Neuronal stem cell (in vitro differentiated cells): Measurements from ENCODE around the gene CUX1.

Experiments used
- DNase-seq: peaks from one replicate; pipeline ENCODE4 v3.0.0-alpha.2; 2013; ENCODE audit warnings: low spot score
- H2AFZ ChIP-seq: one replicate; pipeline ENCODE4 v1.6.1; 2013; ENCODE audit warnings: mild to moderate bottlenecking, low read length, inconsistent platforms
- H2AK5ac ChIP-seq: 2 replicates; pipeline ENCODE4 v1.6.1; 2013; ENCODE audit warnings: low read depth, mild to moderate bottlenecking, inconsistent platforms, low read length, moderate library complexity, mixed read lengths
- H2BK120ac ChIP-seq: 2 replicates; pipeline ENCODE4 v1.6.1; 2013; ENCODE audit warnings: low read depth, mild to moderate bottlenecking, inconsistent platforms, low read length, moderate library complexity, mixed read lengths
- H2BK12ac ChIP-seq: one replicate; pipeline ENCODE4 v1.6.1; 2013; ENCODE audit warnings: low read length, inconsistent platforms
- H2BK15ac ChIP-seq: 2 replicates; pipeline ENCODE4 v1.6.1; 2013; ENCODE audit warnings: mild to moderate bottlenecking, low read length, inconsistent platforms, mixed read lengths
- H2BK5ac ChIP-seq: one replicate; pipeline ENCODE4 v1.6.1; 2013; ENCODE audit warnings: inconsistent platforms, mild to moderate bottlenecking, low read length, moderate library complexity
- H3K14ac ChIP-seq: one replicate; pipeline ENCODE4 v1.6.1; 2013; ENCODE audit warnings: low read length, inconsistent platforms
- H3K18ac ChIP-seq: 2 replicates; pipeline ENCODE4 v1.6.1; 2013; ENCODE audit warnings: low read length, inconsistent platforms
- H3K23ac ChIP-seq: 2 replicates; pipeline ENCODE4 v1.6.1; 2013; ENCODE audit warnings: low read depth, mild to moderate bottlenecking, mixed read lengths, low read length, inconsistent platforms; ENCODE audit not compliant: poor library complexity
- H3K27ac ChIP-seq: replicated peaks from 3 replicates; pipeline ENCODE4 v1.5.1; 2013; ENCODE audit warnings: low read length, inconsistent platforms
- H3K27me3 ChIP-seq, 3 experiments: 2 replicates each; pipeline ENCODE4 v1.6.1; 2013; ENCODE audit warnings: low read length in 3 of 3, mild to moderate bottlenecking in 2 of 3, inconsistent platforms in 1 of 3, low read depth in 1 of 3, mixed read lengths in 1 of 3, moderate library complexity in 1 of 3; ENCODE audit not compliant: control insufficient read depth in 3 of 3, insufficient read depth in 3 of 3
- H3K36me3 ChIP-seq, 2 donors: replicated peaks in 1 of 2; 2 replicates each; pipeline ENCODE4 v1.6.1; 2013; ENCODE audit warnings: low read length in 2 of 2; ENCODE audit not compliant: control insufficient read depth in 2 of 2, insufficient read depth in 2 of 2
- H3K4ac ChIP-seq: 2 replicates; pipeline ENCODE4 v1.6.1; 2013; ENCODE audit warnings: inconsistent platforms, mild to moderate bottlenecking, low read length, moderate library complexity
- H3K4me1 ChIP-seq, 2 donors: 1 replicate in 1 of 2; 2 replicates in 1 of 2; pipeline ENCODE4 v1.6.1; 2013; ENCODE audit warnings: low read length in 2 of 2, low read depth in 1 of 2; ENCODE audit not compliant: control insufficient read depth in 2 of 2, insufficient read depth in 1 of 2
- H3K4me2 ChIP-seq: one replicate; pipeline ENCODE4 v1.6.1; 2013; ENCODE audit warnings: mild to moderate bottlenecking, low read length, inconsistent platforms; ENCODE audit not compliant: insufficient read depth, poor library complexity, severe bottlenecking
- H3K4me3 ChIP-seq, 2 donors: 2 replicates each; pipeline ENCODE4 v1.5.1; 2013; ENCODE audit warnings: low read length in 2 of 2, mild to moderate bottlenecking in 2 of 2, inconsistent platforms in 1 of 2, moderate library complexity in 1 of 2
- H3K79me1 ChIP-seq: one replicate; pipeline ENCODE4 v1.6.1; 2013; ENCODE audit warnings: low read depth, mild to moderate bottlenecking, inconsistent platforms, low read length, moderate library complexity
- H3K9ac ChIP-seq: one replicate; pipeline ENCODE4 v1.6.1; 2013; ENCODE audit warnings: mild to moderate bottlenecking, low read depth, low read length, inconsistent platforms; ENCODE audit not compliant: poor library complexity
- H3K9me3 ChIP-seq, 2 donors: replicated peaks in 1 of 2; 2 replicates each; pipeline versions ENCODE3 to v1.6.1; 2013; ENCODE audit warnings: low read length in 2 of 2, mild to moderate bottlenecking in 2 of 2, inconsistent platforms in 1 of 2, low read depth in 1 of 2, mixed read lengths in 1 of 2, moderate library complexity in 1 of 2; ENCODE audit not compliant: control insufficient read depth in 2 of 2, insufficient read depth in 1 of 2
- H4K8ac ChIP-seq: one replicate; pipeline ENCODE4 v1.6.1; 2013; ENCODE audit warnings: low read depth, mild to moderate bottlenecking, inconsistent platforms, low read length, moderate library complexity
- H4K91ac ChIP-seq: one replicate; pipeline ENCODE4 v1.6.1; 2013; ENCODE audit warnings: low read length, low read depth, mild to moderate bottlenecking, inconsistent platforms; ENCODE audit not compliant: poor library complexity
- WGBS, 2 donors: extraction: QIAGEN DNeasy Blood & Tissue Kit; methylation state at CpG; one replicate each; pipeline ENCODE4 v1.1.7; 2013; ENCODE audit warnings: missing lambda C conversion rate in 2 of 2, mixed read lengths in 1 of 2; ENCODE audit not compliant: insufficient read length in 2 of 2, insufficient replicate concordance in 1 of 2; ENCODE audit errors: extremely low coverage in 2 of 2; 5-methylcytosine and 5-hydroxymethylcytosine counted together

The CUX1 gene

GRCh38 chr7:102291916-102292267 is 474.5 kb downstream of the CUX1 start:
- Histone ChIP-seq H3K27ac (no peak overlapping the region), H3K4ac (no peak overlapping the region), H3K4me3 (no peak overlapping the region), H3K18ac (no peak overlapping the region), H2AFZ (no peak overlapping the region), H3K27me3 (no peaks in the 10 kb centered on the region), H2AK5ac (no peak overlapping the region), H3K9ac (no peak overlapping the region), H3K4me1 (peaks cover 13 to 22% of the 10 kb centered on the region in 2 donors), H3K23ac (no peak overlapping the region), H4K91ac (no peak overlapping the region), H2BK15ac (no peak overlapping the region), H2BK5ac (peak overlapping the region; percentile 29), H3K79me1 (peaks cover 9% of the 10 kb centered on the region), H3K9me3 (no peaks in the 10 kb centered on the region), H3K4me2 (no peak overlapping the region), H2BK12ac (no peak overlapping the region), H3K36me3 (no peaks in the 10 kb centered on the region), H4K8ac (no peak overlapping the region), H2BK120ac (no peak overlapping the region), H3K14ac (no peak overlapping the region)
- WGBS, 2 donors, result no CpG with 5 or more reads among the region's 2 CpGs
- DNase-seq, result no peak

- Histone ChIP-seq H2BK15ac (peak overlapping the region; percentile 54), H2AFZ (no peak overlapping the region), H3K36me3 (no peaks in the 10 kb centered on the region), H3K27ac (no peak overlapping the region), H2BK120ac (no peak overlapping the region), H2BK12ac (no peak overlapping the region), H4K8ac (no peak overlapping the region), H3K4ac (no peak overlapping the region), H4K91ac (no peak overlapping the region), H2AK5ac (no peak overlapping the region), H3K27me3 (no peaks in the 10 kb centered on the region), H3K14ac (no peak overlapping the region), H3K9ac (no peak overlapping the region), H3K79me1 (peaks cover 6% of the 10 kb centered on the region), H3K9me3 (no peaks in the 10 kb centered on the region), H3K23ac (no peak overlapping the region), H3K4me1 (peaks cover 8 to 17% of the 10 kb centered on the region in 2 donors), H2BK5ac (no peak overlapping the region), H3K4me2 (peak overlapping the region; percentile 38), H3K4me3 (no peak overlapping the region), H3K18ac (peak overlapping the region; percentile 25)
- WGBS, 2 donors, result no CpG with 5 or more reads among the region's 36 CpGs
- no peak for DNase-seq
Observed at GRCh38 chr7:102292813-102293798, 475.7 kb downstream of the CUX1 start.

GRCh38 chr7:102294589-102294988 is 477.2 kb downstream of the CUX1 start:
- no peak overlapping the region for H3K27ac ChIP-seq
- no peak overlapping the region for H3K4me3 ChIP-seq
- DNase-seq, result no peak
- no peak overlapping the region for H3K4me2 ChIP-seq
- no peak overlapping the region for H3K14ac ChIP-seq
- no peaks in the 10 kb centered on the region for H3K27me3 ChIP-seq
- no peak overlapping the region for H2AFZ ChIP-seq
- H3K18ac ChIP-seq, result no peak overlapping the region
- no peak overlapping the region for H3K9ac ChIP-seq
- no peaks in the 10 kb centered on the region for H3K9me3 ChIP-seq
- no peak overlapping the region for H2BK12ac ChIP-seq
- H2BK120ac ChIP-seq, result no peak overlapping the region
- H3K36me3 ChIP-seq, result no peaks in the 10 kb centered on the region
- peaks cover 6 to 14% of the 10 kb centered on the region in 2 donors for H3K4me1 ChIP-seq
- no peak overlapping the region for H3K4ac ChIP-seq
- no CpG with 5 or more reads among the region's 3 CpGs for WGBS, 2 donors
- no peak overlapping the region for H2AK5ac ChIP-seq
- H3K23ac ChIP-seq, result peak overlapping the region; percentile 46
- peaks cover 6% of the 10 kb centered on the region for H3K79me1 ChIP-seq
- H2BK15ac ChIP-seq, result no peak overlapping the region
- no peak overlapping the region for H4K8ac ChIP-seq
- no peak overlapping the region for H4K91ac ChIP-seq
- H2BK5ac ChIP-seq, result peak overlapping the region; percentile 28

GRCh38 chr7:102295346-102296178 is 478.1 kb downstream of the CUX1 start:
- no peak overlapping the region for H4K8ac ChIP-seq
- no peak overlapping the region for H2BK12ac ChIP-seq
- no peaks in the 10 kb centered on the region for H3K27me3 ChIP-seq
- no peak overlapping the region for H2AFZ ChIP-seq
- H3K36me3 ChIP-seq, result no peaks in the 10 kb centered on the region
- H3K4me1 ChIP-seq, result peaks cover 6 to 14% of the 10 kb centered on the region in 2 donors
- no peak overlapping the region for H2BK120ac ChIP-seq
- peaks cover 7% of the 10 kb centered on the region for H3K79me1 ChIP-seq
- H2BK5ac ChIP-seq, result no peak overlapping the region
- H2AK5ac ChIP-seq, result peak overlapping the region; percentile 23
- no peak for DNase-seq
- peak overlapping the region; percentile 56 for H3K23ac ChIP-seq
- no peaks in the 10 kb centered on the region for H3K9me3 ChIP-seq
- no peak overlapping the region for H3K27ac ChIP-seq
- H2BK15ac ChIP-seq, result no peak overlapping the region
- H3K9ac ChIP-seq, result no peak overlapping the region
- no CpG with 5 or more reads among the region's 12 CpGs for WGBS, 2 donors
- no peak overlapping the region for H3K4ac ChIP-seq
- H3K4me3 ChIP-seq, result no peak overlapping the region
- no peak overlapping the region for H3K14ac ChIP-seq
- H3K4me2 ChIP-seq, result no peak overlapping the region
- H3K18ac ChIP-seq, result no peak overlapping the region
- H4K91ac ChIP-seq, result no peak overlapping the region
